Activated effector memory CD4-positive, alpha-beta T cell treated with anti-CD3 and anti-CD28 coated beads, Interleukin-2, amount 50 U/mL, for 16 hours (primary cell): Measurements from ENCODE around the gene KIRREL3.

Source experiments
- DNase-seq: peaks from one replicate; pipeline ENCODE4 v3.0.0-alpha.2; 2020

Gene KIRREL3

DNA sequence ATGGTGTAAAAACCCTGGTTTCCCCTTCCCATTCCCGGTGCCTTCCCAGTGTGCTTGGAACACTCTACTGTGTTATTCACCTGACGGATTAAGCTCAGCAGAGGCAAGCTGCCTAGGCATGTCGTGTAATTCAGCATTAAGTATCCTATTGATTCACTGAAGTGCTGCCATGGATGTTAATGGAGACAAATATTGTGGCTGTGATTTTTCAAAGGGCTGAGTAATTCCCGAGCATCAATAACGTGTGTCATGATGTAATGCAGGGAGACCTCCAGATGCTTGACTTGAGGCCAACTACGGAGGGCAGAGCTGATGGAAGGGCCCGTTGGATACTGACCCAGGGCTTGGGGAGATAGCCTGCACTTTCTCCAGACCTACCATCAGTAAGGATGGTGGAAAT, 376.1 kb downstream of the KIRREL3 start:
- no peak for DNase-seq

DNA sequence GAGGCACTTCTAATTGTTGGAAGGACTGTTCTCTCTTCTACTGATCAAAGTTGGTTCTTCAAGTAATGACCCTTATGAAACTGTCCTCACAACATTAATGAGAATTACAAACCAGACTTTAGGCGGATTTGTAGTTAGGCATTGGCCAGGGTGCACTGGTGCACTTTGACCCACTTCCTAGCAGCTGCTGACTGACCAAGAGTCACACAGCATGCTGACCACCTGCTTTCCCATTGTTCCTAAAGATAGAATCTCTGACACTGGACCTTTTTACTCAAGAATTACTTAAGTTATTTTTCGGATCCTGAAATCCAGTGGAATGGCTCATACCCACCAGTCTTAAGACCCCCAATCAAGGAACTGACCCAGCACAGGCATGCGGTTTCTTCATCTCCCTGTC, 381.1 kb downstream of the KIRREL3 start:
- no peak for DNase-seq

DNA sequence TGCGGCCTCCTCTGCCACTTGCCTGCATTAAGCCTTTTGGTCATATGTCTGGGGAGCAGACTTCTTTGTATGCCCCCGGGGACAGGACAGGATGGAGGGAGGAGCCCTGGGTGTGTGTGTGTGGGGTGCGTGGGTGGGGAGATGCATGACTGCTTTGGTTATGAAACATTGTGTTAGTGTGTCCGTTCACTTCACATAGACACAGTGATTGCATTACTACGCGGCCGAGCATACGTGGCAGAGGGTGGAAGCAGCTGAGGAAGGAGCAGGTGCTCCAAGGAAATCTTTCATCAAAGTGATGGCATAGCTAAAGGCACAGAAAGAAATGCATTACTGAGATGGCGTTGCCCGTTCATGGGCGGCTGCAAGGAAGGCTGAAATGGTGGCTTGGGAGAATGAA, 384.7 kb downstream of the KIRREL3 start:
- no peak for DNase-seq

DNA sequence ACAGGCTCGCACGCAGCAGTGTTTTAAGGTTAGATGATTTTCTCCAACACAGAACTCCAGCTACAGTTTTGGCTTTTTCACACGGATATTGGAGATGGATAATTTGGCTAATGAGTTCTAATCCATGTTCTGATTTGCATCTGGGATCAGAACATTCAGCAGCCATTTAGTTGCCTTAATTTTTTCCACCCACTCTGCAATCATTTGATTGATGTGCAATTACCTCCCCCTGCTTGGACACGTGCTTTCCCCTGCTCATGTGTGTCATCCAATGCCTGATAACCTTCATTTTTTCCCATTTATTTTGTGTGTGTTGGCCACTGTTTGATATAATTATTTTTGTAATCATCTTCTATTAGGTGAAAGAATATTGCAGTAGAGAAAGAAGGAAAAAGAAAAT, 387.3 kb downstream of the KIRREL3 start:
- no peak for DNase-seq

DNA sequence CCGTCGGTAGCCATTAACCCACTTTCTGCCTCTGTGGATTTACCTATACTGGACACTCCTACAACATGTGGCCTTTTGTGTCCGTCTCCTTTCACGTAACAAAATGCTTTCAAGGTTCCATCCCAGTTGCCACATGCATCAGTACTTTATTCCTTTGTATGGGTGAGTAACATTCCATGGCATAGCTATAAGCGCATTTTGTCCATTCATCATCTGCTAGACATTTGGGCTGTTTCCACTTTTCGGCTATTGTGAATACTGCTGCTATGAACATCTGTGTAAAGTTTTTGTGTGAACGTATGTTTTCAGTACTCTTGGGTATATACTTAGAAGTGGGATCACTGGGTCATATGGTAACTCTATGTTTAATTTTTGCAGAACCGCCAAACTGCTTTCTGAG, 387.9 kb downstream of the KIRREL3 start:
- no peak for DNase-seq

DNA sequence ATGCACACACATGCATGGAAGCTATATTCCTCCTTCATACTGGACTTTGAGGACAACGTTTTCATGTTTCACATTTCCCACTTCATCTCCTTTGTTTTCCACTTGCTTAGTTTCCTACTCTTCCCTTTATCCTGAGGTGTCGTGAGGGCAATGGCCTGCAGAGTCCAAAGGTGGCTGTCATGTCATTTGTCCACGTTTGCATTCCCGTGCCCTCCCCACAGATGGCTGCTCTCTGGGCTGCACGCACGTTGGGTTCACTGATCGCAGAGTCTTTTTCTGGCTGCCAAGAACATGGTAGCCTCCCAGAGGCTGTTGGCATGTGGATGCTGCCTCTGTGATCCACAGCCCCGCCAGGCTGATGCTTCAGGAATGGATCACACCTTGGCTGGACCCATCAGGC, 389.1 kb downstream of the KIRREL3 start:
- no peak for DNase-seq

DNA sequence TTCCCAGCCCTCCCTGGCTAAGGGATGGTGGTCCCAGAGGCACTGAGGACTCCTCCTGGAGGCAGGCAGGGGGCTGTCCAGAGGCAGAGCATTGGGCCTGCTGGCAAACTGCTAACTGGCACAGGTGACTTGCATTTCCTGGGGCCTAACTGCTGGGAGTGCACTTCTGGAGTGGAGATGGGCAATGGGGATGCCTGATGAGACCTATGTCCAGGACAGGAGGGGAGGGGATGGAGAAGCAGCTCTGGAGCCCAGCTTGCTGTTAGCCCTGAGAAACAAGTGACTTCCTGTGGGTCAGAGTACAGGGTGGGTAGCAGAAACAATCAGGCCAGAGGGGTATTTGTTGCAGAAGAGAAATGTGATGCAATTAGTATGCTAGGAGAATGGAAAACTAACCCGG, 391.9 kb downstream of the KIRREL3 start:
- no peak for DNase-seq

DNA sequence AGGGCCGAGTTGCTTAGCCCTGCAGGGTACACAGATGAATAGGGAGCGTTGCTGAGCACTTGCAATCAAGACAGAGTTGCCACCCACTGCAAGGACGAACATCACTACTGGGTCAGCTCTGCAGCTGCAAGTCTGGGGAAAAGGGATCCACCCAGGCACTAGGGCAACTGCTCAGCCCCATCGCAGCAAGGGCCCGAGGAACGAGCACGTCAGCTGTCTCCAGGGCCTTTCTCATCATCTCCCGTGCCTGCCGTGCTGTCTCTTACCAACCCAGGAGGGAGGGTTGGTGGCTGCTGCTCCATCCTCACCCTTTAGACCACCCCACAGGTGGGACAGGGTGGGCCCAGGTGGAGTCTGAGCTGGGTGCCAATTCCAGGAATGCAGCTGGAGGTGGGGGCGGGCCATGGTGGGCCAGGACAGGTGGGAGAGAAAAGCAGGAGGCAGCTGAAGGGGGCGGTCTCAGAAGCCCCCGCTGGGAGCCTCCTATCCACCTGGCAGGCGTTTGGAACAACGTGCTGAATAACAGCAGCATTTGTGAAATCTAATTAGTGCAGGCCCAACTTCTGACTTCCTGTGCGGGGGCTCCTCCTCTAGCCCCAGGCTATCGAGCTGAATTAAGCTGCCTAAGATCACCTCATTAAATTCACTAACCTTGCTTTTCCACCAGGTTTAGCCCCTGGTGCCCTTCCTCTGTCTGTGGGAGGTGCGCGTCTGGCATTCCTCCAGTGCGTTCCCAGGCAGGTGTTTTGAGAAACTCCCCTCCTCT, 392.6 kb downstream of the KIRREL3 start:
- no peak for DNase-seq

DNA sequence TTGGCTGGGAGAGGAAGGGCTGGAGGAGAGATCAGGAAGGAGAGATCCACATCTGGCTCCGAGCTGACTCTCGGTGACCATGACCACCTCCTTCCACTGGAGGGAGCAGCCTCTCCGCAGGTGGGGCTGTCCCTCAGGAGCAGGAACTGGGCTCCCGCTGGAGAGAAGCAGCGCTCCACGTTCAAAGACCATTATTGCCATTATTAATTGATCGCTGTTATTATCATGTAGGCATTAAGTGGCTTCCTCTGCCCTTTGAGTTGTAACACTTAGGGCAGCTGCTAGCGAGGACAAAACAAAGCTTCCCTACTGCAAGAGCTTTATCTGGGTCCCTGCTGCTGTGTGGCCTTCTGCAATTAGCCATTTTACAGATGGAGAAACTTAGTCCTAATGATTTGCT, 393.2 kb downstream of the KIRREL3 start:
- DNase-seq = no peak

DNA sequence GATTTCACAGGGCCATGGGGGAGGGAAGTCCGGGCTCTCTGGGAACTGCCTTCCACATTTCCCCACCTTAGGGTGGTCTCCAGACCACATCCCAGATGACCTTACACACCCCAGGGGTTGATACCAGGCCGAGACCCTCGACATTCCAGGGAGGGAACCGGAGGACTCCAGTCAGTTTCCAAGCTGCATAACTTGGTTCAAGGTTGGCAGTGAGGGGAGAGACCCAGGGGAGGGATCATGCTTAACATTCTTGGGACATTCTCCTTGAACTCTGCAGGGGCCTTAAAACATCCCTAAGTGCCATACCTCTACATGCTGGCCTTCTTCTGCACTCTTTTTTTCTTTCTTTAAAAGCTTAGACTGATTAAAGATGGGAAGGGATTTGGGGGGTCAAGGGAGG, 394.1 kb downstream of the KIRREL3 start:
- no peak for DNase-seq

DNA sequence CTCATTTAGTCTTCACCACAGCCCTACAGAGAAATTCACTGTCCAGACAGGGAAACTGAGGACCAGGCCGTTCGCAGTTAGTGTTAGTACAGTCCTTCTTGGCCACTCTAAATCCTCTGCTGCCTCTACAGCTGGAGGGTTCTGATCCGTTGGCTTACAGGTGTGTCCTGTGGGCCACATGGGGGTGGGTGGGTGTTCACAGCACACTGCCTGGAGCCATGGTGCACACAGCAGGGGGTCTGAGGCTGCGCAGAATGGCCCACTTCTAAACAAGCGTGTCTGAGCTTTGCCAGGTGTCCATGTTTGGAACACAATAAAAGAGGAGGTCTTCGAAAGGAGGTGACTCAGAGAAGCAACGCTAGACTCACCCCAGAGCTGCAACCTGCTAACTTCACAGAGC, 396.1 kb downstream of the KIRREL3 start:
- no peak for DNase-seq

DNA sequence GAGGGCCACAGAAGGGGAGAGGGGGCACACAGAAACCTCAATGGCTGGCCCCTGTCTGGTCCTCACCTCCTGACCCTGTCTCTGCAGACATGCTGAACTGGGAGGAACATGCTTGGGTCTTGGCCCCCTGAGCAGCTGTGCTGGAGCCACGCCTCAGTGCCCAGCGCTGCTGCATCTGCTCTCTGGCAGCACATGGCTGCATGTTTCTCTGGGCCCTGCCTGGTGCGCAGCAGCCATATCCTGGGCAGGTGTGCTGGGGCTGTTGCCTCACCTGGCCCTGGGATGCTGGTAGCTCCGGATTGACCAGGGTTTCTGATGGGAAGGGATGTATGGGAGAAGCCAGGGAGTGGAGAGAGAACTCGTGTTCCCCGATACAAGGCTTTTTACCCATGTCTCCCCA, 397.1 kb downstream of the KIRREL3 start:
- DNase-seq = no peak

DNA sequence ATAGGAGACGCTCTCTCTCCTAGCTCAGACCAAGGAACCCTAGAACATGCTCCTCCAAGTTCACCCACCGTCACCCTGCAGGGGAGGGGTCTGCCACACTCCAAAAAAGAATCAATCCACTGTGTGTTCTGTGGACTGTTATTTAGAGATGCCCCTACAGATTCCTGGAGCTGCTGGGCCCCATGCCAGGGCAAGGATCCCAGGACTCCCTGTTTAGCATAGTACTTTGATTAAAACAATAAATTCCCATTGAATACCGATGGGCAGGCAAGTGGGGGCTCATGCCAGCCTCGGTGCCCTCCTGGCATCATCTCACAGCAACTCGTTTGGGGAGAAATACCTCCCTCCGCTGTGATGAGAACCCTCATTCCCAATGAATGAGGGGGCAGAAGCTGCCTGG, 397.6 kb downstream of the KIRREL3 start:
- DNase-seq = no peak

DNA sequence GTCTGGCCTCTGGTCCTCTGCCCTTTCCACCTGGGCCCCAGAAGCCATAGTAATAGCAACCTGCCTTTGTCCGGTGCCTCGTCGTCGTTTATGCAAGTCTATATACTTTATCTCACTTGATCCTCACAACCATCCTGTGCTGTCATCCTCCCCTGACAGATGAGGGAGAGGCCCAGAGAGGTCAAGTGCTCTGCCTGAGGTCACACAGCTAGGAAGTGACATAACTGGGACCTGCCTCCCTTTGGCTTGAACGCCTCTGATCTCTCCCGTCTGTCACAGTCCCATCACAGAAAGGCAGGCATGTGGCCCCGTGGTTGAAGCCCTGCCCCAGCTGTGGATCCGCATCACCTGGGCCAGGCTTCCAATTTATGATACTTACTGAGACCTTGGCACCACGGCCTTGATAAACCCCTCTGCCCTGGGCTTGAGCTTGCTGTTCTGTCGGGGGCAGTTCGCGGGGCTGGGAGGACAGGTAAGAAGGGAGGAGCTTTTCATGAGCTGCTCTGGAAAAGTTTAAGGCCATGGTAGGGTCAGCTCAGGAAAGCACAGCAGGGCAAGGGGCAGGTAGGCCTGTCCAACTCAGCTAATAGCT, 398.1 kb downstream of the KIRREL3 start:
- DNase-seq = no peak

DNA sequence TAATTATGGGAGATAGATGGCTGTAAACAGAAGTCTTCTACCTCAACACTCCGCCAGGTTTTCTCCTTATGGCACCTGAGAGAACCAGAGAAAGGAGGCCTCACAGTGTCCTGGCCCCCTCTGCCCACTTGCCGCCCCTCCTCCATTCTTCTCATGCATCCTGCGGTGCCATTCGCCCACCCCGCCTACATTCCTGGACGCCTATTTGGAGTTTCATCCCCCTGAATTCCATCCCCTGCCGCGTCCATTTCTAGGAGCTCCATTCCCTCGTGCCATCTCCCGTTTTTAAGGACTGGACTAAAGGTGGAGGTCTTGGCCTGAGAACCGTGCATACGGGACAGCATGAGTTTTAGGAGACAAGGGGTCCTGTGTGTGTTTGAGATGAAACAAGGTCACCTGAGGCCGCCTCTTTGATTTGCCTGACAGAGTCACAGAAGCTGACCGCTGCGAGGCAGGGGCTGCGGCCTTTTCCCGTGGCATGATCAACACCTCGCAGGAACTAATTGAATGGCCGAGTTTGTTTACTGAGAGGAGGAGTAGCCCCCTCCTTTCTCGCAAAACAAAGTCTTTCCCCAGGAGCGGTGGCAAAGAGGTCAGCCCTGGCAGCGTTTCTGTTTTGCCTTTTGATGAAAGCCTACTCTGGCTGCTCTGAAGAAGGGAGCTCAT, 398.9 kb downstream of the KIRREL3 start:
- no peak for DNase-seq

DNA sequence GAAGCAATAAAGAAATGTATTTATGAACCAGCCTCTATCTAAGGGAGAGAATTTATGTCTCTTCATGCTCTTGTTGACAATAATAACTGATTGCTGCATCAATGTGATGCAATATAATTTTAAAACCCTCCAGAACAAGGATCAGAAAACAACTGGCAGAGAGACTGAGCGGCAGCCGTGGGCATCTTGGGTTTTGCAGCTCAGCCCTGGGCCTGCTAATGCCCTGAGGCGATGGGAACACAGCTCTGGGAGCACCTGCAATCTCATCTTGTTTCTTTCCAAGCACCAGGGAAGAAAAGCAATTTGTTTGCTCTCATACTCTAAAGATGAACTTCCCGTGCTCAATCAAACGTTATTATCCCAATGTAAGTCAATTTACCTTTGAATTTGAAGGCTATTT, 399.4 kb downstream of the KIRREL3 start:
- DNase-seq = no peak

DNA sequence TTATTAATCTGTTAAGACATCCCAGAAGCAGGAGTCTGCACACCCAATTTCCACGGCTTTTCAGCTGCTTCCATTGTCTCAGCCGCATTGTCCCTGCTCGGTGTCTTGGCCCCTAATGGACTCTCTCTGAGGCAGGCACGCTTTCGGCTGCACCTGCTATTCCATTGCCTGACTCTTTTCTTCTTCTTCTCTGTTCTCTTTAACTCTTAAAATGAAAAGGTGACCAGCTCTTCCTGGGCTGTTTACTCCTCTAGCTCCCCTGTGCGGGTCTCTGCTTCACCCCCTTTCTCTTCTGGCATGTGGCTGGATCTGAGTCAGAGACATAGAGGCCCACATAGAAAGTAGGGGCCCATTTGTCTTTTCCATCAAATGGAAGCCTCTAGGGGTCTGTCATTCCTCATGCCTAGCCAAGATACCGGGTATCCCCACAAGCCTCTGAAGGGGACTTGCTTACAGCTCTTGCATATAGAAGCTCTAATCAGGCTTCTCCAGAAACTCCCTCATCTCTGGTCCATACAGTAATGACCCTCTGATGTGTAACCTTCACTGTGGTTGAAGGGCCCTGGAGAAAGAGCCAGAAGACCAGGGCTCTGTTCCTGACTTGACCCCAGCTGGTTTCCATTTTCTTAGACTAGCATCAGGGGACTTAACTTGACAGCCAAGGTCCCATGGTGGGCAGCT, 401.2 kb downstream of the KIRREL3 start:
- no peak for DNase-seq

DNA sequence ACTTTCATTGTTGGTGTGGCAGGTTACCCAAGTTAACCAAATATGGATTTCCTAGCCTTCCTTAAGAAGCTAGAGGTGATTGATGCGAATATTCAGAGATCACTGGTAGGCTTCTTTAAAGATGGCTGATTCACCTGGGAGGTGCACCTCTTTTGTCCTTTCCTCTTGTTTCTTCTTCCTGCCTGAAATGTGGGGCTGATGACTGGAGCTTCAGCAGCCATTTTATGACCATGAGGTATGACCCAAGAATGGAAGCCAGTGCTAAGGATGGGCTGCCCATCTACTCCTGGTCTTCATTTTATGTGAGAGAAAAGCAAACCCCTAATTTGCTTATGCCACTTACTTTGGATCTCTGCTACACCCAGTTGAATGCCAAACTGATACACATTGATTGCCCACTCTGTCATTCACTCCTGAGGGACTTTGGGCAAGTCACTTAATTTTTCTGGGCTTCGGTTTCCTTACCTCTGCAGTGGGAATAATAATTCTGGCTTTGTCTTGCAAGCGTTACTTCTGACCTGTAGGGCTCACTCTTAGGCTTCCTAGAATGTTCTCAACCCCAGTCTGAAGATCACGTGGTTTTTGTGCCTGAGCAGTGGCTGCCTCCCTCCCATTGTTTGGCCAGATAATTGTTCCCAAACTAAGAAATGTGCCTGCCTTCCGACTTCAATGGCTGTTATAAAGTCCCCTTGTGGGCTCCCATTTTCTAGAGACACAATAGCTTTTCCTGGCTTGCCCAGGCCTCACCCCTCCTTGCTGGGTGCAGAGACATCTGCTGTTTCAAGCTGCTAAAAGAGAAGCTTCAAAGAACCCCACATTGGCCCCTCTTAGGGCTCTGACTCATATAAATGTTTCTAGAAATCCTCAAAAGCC, 402.0 kb downstream of the KIRREL3 start:
- DNase-seq = no peak

DNA sequence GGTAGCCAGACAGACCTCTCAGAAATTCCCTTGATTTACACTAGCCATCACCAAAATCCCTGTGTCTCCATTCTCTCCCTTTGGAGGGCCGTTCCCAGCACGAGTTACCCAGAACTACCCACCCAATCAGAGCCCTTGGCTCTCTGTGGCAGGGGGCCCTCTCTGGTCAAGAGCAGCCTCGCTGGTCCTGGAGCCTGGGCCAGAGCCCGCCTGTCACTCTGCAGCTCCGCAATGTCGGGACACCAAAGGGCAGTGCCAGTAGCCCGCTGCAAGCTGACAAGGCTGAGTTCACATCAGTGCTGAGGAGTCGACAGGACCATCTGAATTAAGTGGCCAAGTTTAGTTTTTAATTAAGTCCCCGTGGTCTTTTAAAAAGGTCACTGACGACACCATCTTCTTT, 403.5 kb downstream of the KIRREL3 start:
- DNase-seq = no peak

DNA sequence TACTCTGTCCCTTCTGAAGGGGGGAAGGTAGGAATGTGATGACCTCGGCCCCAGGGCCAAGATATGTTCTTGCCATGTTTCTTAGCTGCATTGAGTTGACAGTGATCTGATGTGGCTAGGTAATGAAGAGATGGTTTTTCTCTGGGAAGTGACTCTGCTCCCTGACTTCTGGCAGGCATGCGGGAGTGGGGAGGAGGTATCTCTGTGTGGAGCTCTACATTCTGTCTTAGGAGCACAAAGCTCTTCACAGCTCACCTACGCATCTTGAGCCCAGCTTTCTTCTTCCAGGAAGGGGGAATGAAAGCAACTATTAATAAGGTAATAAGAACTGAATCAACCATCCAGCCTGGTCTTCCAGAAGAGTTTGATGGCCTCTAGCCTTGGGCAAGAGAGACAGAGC, 404.1 kb downstream of the KIRREL3 start:
- DNase-seq = no peak

DNA sequence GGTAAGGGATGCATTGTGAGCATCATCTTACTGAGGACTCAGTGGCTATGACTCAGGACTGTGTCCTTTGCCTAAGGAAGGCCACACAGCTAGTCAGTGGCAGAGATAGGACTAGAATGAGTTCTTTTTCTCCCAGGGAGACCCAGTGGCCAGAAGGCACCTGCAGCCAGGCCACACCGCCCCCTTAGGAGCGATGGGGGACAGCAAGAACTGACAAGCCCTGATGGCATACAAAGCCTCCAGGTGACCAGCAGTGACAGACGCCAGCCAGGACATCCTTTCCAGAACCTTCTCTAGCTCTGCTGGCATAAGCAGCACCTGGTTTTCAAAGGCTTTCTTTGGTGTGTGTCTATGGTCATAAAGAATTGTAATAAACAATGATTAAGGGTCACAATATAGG, 405.0 kb downstream of the KIRREL3 start:
- DNase-seq = no peak

DNA sequence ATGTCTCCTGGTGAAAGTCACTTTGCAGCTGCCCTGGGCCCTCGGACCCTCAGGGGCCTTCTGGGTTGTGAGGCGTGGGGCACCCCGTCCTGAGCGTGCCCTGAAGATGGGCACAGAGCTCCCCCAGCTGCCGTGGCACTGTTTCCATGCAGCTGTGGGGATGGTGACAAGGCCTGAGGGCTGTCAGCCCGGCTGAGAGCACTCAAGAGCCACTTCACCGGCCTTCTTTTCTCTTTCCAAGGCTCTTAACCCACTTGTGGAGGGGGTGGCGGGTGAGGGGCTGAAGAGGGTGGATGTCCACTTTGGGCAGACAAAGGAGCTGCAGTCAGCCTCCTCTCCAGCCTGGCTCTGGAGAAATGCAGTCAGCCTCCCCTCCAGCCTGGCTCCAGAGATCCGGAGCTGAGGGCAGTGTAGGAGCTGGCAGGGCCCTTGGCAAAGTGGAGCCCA, 405.6 kb downstream of the KIRREL3 start:
- DNase-seq = no peak
